H1 (cell line): ENCODE results near the gene MYO9B. TPM values are rescaled to one million over a fixed set of nuclear protein-coding genes. Genes with fewer than 3 reads are reported as not detected.

Source experiments
- CTCF ChIA-PET: fragments of 300-600 bp; sonication (Branson Sonifier 250); formaldehyde crosslinking; loops from one replicate; lab custom pipeline; 2021; ENCODE audit not compliant: partially characterized antibody; lab: Charles Lee
- POLR2A ChIA-PET: fragments of 300-600 bp; sonication (Branson Sonifier 250); formaldehyde crosslinking; loops from one replicate; lab custom pipeline; 2021; ENCODE audit warnings: inconsistent platforms; ENCODE audit not compliant: partially characterized antibody; lab: Charles Lee
- DNase-seq, 2 experiments: peaks; one replicate each; pipeline versions ENCODE4 v3.0.0 to v3.0.0-alpha.2; 2010 to 2022; ENCODE audit warnings: low spot score in 2 of 2, low read depth in 1 of 2, mixed read lengths in 1 of 2
- FAIRE-seq: peaks from 2 replicates; lab custom pipeline; 2011; peaks lifted over from hg19 to GRCh38; lab: Jason Lieb, UNC
- H2AFZ ChIP-seq: 2 replicates; pipeline ENCODE4 v1.8.1; 2012; ENCODE audit warnings: low read length, inconsistent platforms
- H2AK5ac ChIP-seq: 2 replicates; pipeline ENCODE4 v1.6.1; 2013; ENCODE audit warnings: low read depth, low read length
- H2BK120ac ChIP-seq: replicated peaks from 2 replicates; pipeline ENCODE3; 2013; ENCODE audit warnings: low read depth, low read length, inconsistent platforms
- H2BK12ac ChIP-seq: 2 replicates; pipeline ENCODE4 v1.6.1; 2013; ENCODE audit warnings: low read depth, low read length
- H2BK15ac ChIP-seq: 2 replicates; pipeline ENCODE4 v1.6.1; 2013; ENCODE audit warnings: low read length
- H2BK20ac ChIP-seq: 2 replicates; pipeline ENCODE4 v1.6.1; 2013; ENCODE audit warnings: low read length
- H2BK5ac ChIP-seq: 2 replicates; pipeline ENCODE4 v1.6.1; 2013; ENCODE audit warnings: low read depth, low read length
- H3K14ac ChIP-seq: 2 replicates; pipeline ENCODE4 v1.6.1; 2013; ENCODE audit warnings: inconsistent platforms; ENCODE audit not compliant: insufficient read length
- H3K18ac ChIP-seq: 2 replicates; pipeline ENCODE4 v1.6.1; 2013; ENCODE audit warnings: low read length; ENCODE audit errors: extremely low read depth
- H3K23ac ChIP-seq: 2 replicates; pipeline ENCODE4 v1.6.1; 2013; ENCODE audit warnings: inconsistent platforms; ENCODE audit not compliant: insufficient read length
- H3K23me2 ChIP-seq: 2 replicates; pipeline ENCODE4 v1.6.1; 2013; ENCODE audit warnings: low read depth, low read length
- H3K27ac ChIP-seq: 2 replicates; pipeline ENCODE4 v1.6.1; 2011; ENCODE audit warnings: low read depth, low read length, inconsistent platforms
- H3K27me3 ChIP-seq, 4 experiments: replicated peaks in 1 of 4; 1 replicate in 1 of 4; 2 replicates in 3 of 4; pipeline versions ENCODE4 v1.6.1 to v1.8.1; 2011 to 2013; ENCODE audit warnings: low read length in 3 of 4, mild to moderate bottlenecking in 3 of 4, inconsistent platforms in 2 of 4, mixed read lengths in 2 of 4, moderate library complexity in 1 of 4; ENCODE audit not compliant: control insufficient read depth in 3 of 4, insufficient read depth in 3 of 4; ENCODE audit errors: extremely low read depth in 1 of 4
- H3K36me3 ChIP-seq, 4 experiments: 2 replicates each; pipeline versions ENCODE4 v1.6.1 to v1.8.1; 2011 to 2013; ENCODE audit warnings: mild to moderate bottlenecking in 4 of 4, low read length in 3 of 4, moderate library complexity in 2 of 4, control low read depth in 1 of 4, inconsistent platforms in 1 of 4; ENCODE audit not compliant: insufficient read depth in 4 of 4, control insufficient read depth in 2 of 4
- H3K4ac ChIP-seq: replicated peaks from 2 replicates; pipeline ENCODE3; 2013; ENCODE audit warnings: low read length, low read depth, mixed read lengths, inconsistent platforms; ENCODE audit not compliant: insufficient read length
- H3K4me1 ChIP-seq, 4 experiments: replicated peaks in 1 of 4; 1 replicate in 1 of 4; 2 replicates in 3 of 4; pipeline versions ENCODE4 v1.6.1 to v1.8.1; 2011 to 2013; ENCODE audit warnings: low read length in 3 of 4, inconsistent platforms in 2 of 4, mixed read lengths in 1 of 4; ENCODE audit not compliant: insufficient read depth in 4 of 4, control insufficient read depth in 3 of 4
- H3K4me2 ChIP-seq, 2 experiments: 2 replicates each; pipeline versions ENCODE4 v1.6.1 to v1.8.1; 2011 to 2013; ENCODE audit warnings: low read depth in 2 of 2, low read length in 2 of 2, control low read depth in 1 of 2, inconsistent platforms in 1 of 2, mild to moderate bottlenecking in 1 of 2; ENCODE audit not compliant: insufficient read depth in 1 of 2
- H3K4me3 ChIP-seq, 4 experiments: fragments of 200-600, 300-600 bp in 1 of 4; sonication (generic), shearing (Covaris generic), sonication (Bioruptor Twin) in 1 of 4; 2 replicates each; pipeline versions ENCODE4 v1.5.1 to v1.8.1; 2011 to 2016; ENCODE audit warnings: low read length in 4 of 4, low read depth in 3 of 4, control low read depth in 2 of 4, inconsistent platforms in 2 of 4, mild to moderate bottlenecking in 2 of 4, mixed read lengths in 1 of 4, moderate library complexity in 1 of 4; ENCODE audit not compliant: insufficient read depth in 2 of 4; ENCODE audit errors: extremely low read depth in 1 of 4
- H3K56ac ChIP-seq: replicated peaks from 2 replicates; pipeline ENCODE3; 2013; ENCODE audit warnings: low read depth, mild to moderate bottlenecking, mixed read lengths, low read length, inconsistent platforms; ENCODE audit not compliant: insufficient read length
- H3K79me1 ChIP-seq: 2 replicates; pipeline ENCODE4 v1.6.1; 2013; ENCODE audit warnings: low read depth, low read length, control low read depth
- H3K79me2 ChIP-seq, 2 experiments: 2 replicates each; pipeline versions ENCODE4 v1.6.1 to v1.8.1; 2012 to 2013; ENCODE audit warnings: low read length in 2 of 2, mild to moderate bottlenecking in 2 of 2, inconsistent platforms in 1 of 2; ENCODE audit not compliant: insufficient read depth in 2 of 2, control insufficient read depth in 1 of 2
- H3K9ac ChIP-seq, 4 experiments: replicated peaks in 1 of 4; 1 replicate in 1 of 4; 2 replicates in 3 of 4; pipeline versions ENCODE4 v1.6.1 to v1.8.1; 2011 to 2013; ENCODE audit warnings: low read depth in 3 of 4, low read length in 3 of 4, control low read depth in 2 of 4, mild to moderate bottlenecking in 2 of 4, moderate library complexity in 2 of 4, inconsistent platforms in 1 of 4; ENCODE audit errors: extremely low read depth in 1 of 4
- H3K9me3 ChIP-seq, 2 experiments: 2 replicates each; pipeline versions ENCODE4 v1.6.1 to v1.8.1; 2012 to 2013; ENCODE audit warnings: mild to moderate bottlenecking in 2 of 2, moderate library complexity in 2 of 2, control low read depth in 1 of 2, inconsistent platforms in 1 of 2, low read depth in 1 of 2, low read length in 1 of 2, mixed read lengths in 1 of 2; ENCODE audit not compliant: insufficient read depth in 2 of 2
- H4K20me1 ChIP-seq, 2 experiments: replicated peaks in 1 of 2; 2 replicates each; pipeline versions ENCODE3 to v1.8.1; 2011 to 2013; ENCODE audit warnings: inconsistent platforms in 2 of 2, low read length in 2 of 2, mild to moderate bottlenecking in 1 of 2; ENCODE audit not compliant: insufficient read depth in 2 of 2, control insufficient read depth in 1 of 2
- H4K5ac ChIP-seq: 2 replicates; pipeline ENCODE4 v1.6.1; 2013; ENCODE audit warnings: low read length, low read depth, mixed read lengths, inconsistent platforms; ENCODE audit not compliant: insufficient read length
- H4K8ac ChIP-seq: 2 replicates; pipeline ENCODE4 v1.8.0; 2013; ENCODE audit warnings: mild to moderate bottlenecking, moderate library complexity, low read length, inconsistent platforms; ENCODE audit not compliant: insufficient read depth; ENCODE audit errors: extremely low read depth
- H4K91ac ChIP-seq: replicated peaks from 2 replicates; pipeline ENCODE3; 2013; ENCODE audit warnings: low read length, mixed read lengths, inconsistent platforms; ENCODE audit not compliant: insufficient read length
- FOSL1 ChIP-seq: IDR thresholded peaks from 2 replicates; pipeline ENCODE4 v1.6.1; 2011; ENCODE audit warnings: mild to moderate bottlenecking, low read depth, low read length, moderate library complexity; ENCODE audit not compliant: insufficient read depth
- GABPA ChIP-seq: IDR thresholded peaks from 2 replicates; pipeline ENCODE4 v1.6.1; 2011; ENCODE audit warnings: mild to moderate bottlenecking, low read length, moderate library complexity, borderline replicate concordance; ENCODE audit not compliant: insufficient read depth
- GTF2F1 ChIP-seq: IDR thresholded peaks from 2 replicates; pipeline ENCODE4 v1.6.1; 2012; ENCODE audit warnings: low read depth, low read length, improper control_type of control experiment, borderline replicate concordance
- JUN ChIP-seq: IDR thresholded peaks from 2 replicates; pipeline ENCODE4 v1.6.1; 2011; ENCODE audit warnings: low read depth, mild to moderate bottlenecking, improper control_type of control experiment, low read length
- KDM1A ChIP-seq: fragments of 200-600, 300-600 bp; sonication (generic); IDR thresholded peaks from 2 replicates; pipeline ENCODE4 v1.7.1; 2016; ENCODE audit warnings: mild to moderate bottlenecking, low read length, borderline replicate concordance
- KDM4A ChIP-seq: IDR thresholded peaks from one replicate; pipeline ENCODE4 v1.7.1; 2012; ENCODE audit warnings: low read depth, mild to moderate bottlenecking, moderate library complexity, low read length, inconsistent platforms; ENCODE audit not compliant: severe bottlenecking
- MAFK ChIP-seq: IDR thresholded peaks from 2 replicates; pipeline ENCODE4 v1.6.1; 2012; ENCODE audit warnings: low read depth, mild to moderate bottlenecking, improper control_type of control experiment, low read length
- NRF1 ChIP-seq: IDR thresholded peaks from 2 replicates; pipeline ENCODE4 v1.6.1; 2011; ENCODE audit warnings: mild to moderate bottlenecking, low read depth, low read length, improper control_type of control experiment
- POLR2AphosphoS5 ChIP-seq: IDR thresholded peaks from 2 replicates; pipeline ENCODE4 v1.6.1; 2011; ENCODE audit warnings: low read depth, low read length
- RAD21 ChIP-seq, 2 experiments: IDR thresholded peaks in 1 of 2; conservative IDR thresholded peaks in 1 of 2; 2 replicates each; pipeline ENCODE4 v1.6.1; 2011; ENCODE audit warnings: low read depth in 2 of 2, low read length in 2 of 2, improper control_type of control experiment in 1 of 2, inconsistent platforms in 1 of 2, mild to moderate bottlenecking in 1 of 2, moderate library complexity in 1 of 2
- RBBP5 ChIP-seq: IDR thresholded peaks from 2 replicates; pipeline ENCODE4 v1.7.1; 2012; ENCODE audit warnings: low read depth, mild to moderate bottlenecking, inconsistent platforms, low read length, moderate library complexity, borderline replicate concordance
- TAF7 ChIP-seq: optimal IDR thresholded peaks from 2 replicates; pipeline ENCODE3; 2011; ENCODE audit warnings: low read depth, mild to moderate bottlenecking, inconsistent platforms, low read length, moderate library complexity, borderline replicate concordance
- TBP ChIP-seq: IDR thresholded peaks from 2 replicates; pipeline ENCODE4 v1.6.1; 2011; ENCODE audit warnings: low read depth, low read length, improper control_type of control experiment
- YY1 ChIP-seq: IDR thresholded peaks from 2 replicates; pipeline ENCODE4 v1.6.1; 2011; ENCODE audit warnings: low read depth, mild to moderate bottlenecking, low read length
- WGBS, 2 experiments: shearing (Covaris generic) in 1 of 2; methylation state at CpG; one replicate each; pipeline versions ENCODE4 v1.1.6 to v1.1.7; 2013 to 2015; ENCODE audit warnings: low lambda C conversion rate in 2 of 2, mixed read lengths in 2 of 2, inconsistent platforms in 1 of 2, low coverage in 1 of 2, missing lambda C conversion rate in 1 of 2; ENCODE audit not compliant: insufficient replicate concordance in 2 of 2, insufficient coverage in 1 of 2, insufficient read length in 1 of 2; ENCODE audit errors: extremely low coverage in 1 of 2, missing lambda C conversion rate in 1 of 2; 5-methylcytosine and 5-hydroxymethylcytosine counted together
- polyA plus RNA-seq, 7 experiments: library from polyadenylated mRNA; depleted of rRNA in 3 of 7; stranded (reverse) in 5 of 7; unstranded in 2 of 7; fragments of >200 nt in 5 of 7; fragments of 200-250 nt in 2 of 7; gene quantifications; 1 replicate in 5 of 7; 2 replicates in 1 of 7; 4 replicates in 1 of 7; pipeline versions ENCODE4 v1.2.1 to v1.2.3, GENCODE V29; 2011 to 2013; ENCODE audit warnings: missing spikeins in 2 of 7, mixed read lengths in 2 of 7
- total RNA-seq: library from RNA; stranded (reverse); fragmentation: NEBNext Ultra II Directional; extraction: Animal tissue kit (Norgen Biotek cat#: 25700); gene quantifications from 2 replicates; pipeline ENCODE4 v1.2.1, GENCODE V29; 2021

Gene MYO9B
- total and polyA plus RNA-seq, 2 of the 8 experiments (the other 6 are each of a cell fraction or from before 2014, with no cell fraction given), result 27.6 to 77.1 TPM

DNA sequence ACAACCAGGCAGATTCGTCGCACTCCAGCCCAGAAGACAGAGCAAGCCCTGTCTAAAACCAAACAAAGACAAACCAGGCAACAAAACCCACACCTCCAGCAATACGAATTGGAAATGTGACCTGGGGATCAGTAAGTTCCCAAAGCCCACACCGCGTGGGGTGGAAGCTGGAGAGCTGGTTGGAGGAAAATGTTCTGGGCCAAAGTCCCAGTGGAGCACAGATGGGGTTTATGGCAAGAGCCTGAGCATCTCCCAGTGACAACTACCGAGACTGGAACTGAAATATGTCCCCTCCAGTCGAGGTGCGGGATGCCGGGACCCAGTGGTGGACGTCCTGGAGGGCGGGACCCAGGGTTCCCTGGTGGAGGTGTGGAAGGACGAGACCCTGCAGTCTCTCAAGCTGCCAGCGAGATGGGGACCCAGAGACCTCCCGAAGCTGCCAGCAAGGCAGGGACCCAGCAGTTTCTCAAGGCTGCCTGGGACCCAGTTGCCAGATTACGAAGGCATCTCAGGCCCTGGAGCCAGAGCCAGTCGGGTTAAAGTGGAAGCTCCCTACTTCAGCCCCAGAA lies 26.6 kb upstream of the MYO9B start:
- no peak overlapping the region for H3K18ac ChIP-seq
- no peak overlapping the region for H3K14ac ChIP-seq
- no peak overlapping the region for H4K5ac ChIP-seq
- WGBS, 2 experiments, result 89% methylated on average over 16 of the region's 16 CpGs; no CpG with 5 or more reads in 1 of the 2 experiments
- FAIRE-seq (no peak), DNase-seq (no peak)
- H4K20me1 ChIP-seq, result peaks cover 2 to 3% of the 10 kb centered on the region in 2 experiments
- H2AFZ ChIP-seq, result no peak overlapping the region
- no peak overlapping the region for H4K91ac ChIP-seq
- no peak overlapping the region for H3K4ac ChIP-seq
- H2BK12ac ChIP-seq, result no peak overlapping the region
- peaks cover 6 to 31% (median 22%) of the 10 kb centered on the region in 4 experiments; a peak in 7 of 8 replicates for H3K36me3 ChIP-seq
- H3K23ac ChIP-seq, result no peak overlapping the region
- ChIA-PET POLR2A (interaction anchor here (1.1 kb wide), 1 partner anchor 11 kb away, joined by 3 read pairs; no protein-coding TSS in a partner anchor), CTCF (no interaction called here)
- no peak overlapping the region for H3K56ac ChIP-seq
- no peak overlapping the region for H2BK120ac ChIP-seq
- no peak overlapping the region for H4K8ac ChIP-seq
- H3K23me2 ChIP-seq, result no peaks in the 10 kb centered on the region
- no peaks in the 10 kb centered on the region for H3K79me2 ChIP-seq
- H3K4me2 ChIP-seq, result no peak overlapping the region
- H3K4me3 ChIP-seq, result no peak overlapping the region
- H2BK15ac ChIP-seq, result no peak overlapping the region
- no peaks in the 10 kb centered on the region for H3K9me3 ChIP-seq
- H2BK5ac ChIP-seq, result no peak overlapping the region
- H3K9ac ChIP-seq, result no peak overlapping the region
- no peaks in the 10 kb centered on the region for H3K27me3 ChIP-seq
- H3K4me1 ChIP-seq, result no peaks in the 10 kb centered on the region
- no peak overlapping the region for H2BK20ac ChIP-seq
- H3K79me1 ChIP-seq, result no peaks in the 10 kb centered on the region; the same call in 1 of the 2 replicates
- no peak overlapping the region for H3K27ac ChIP-seq
- no peak overlapping the region for H2AK5ac ChIP-seq
- TF ChIP-seq POLR2AphosphoS5 (no peak), JUN (no peak), RAD21 (IDR thresholded peaks at IDR 0.05 in 1 of 2, conservative IDR thresholded peaks at IDR 0.05 in 1 of 2; ENCODE audit: low read depth in 2 of 2, low read length in 2 of 2) (no peak), KDM4A (no peak), GTF2F1 (no peak), RBBP5 (no peak), FOSL1 (no peak), YY1 (no peak), NRF1 (no peak), MAFK (no peak), TBP (no peak), TAF7 (no peak), GABPA (no peak), KDM1A (no peak)
